Measurements from ENCODE around the gene PREPL.
"Not testable (repeated sequence)": the region's sequence is repeated elsewhere in the genome, so short reads cannot be mapped to it uniquely, and the experiment has no call there.

Gene PREPL

DNA sequence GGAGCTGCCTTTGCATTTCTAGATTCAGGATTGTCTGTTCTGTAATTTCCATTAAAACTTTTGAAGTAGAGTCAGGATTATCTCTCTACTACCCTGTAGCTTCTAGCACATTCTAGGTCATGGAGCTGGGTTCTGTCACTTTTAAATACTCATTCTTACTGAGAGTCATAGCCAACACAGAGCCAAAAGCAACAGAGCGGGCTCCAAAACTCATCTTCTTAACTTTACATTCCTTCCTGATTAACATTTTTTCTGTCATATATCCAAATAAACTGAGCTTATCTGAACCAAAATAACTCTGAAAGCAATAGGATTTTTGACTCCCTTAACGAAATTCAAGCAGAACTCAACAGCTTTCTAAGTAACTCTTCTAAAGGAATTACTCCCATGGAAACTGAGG lies 12.9 kb downstream of the PREPL start:
- DNase-seq (ENCODE audit: low read depth) = no peak

- DNase-seq (ENCODE audit: low read depth) = no peak
These were observed 13.8 kb downstream of the PREPL start for GRCh38 chr2:44347526-44347925.

- DNase-seq (ENCODE audit: low read depth) = no peak
These were observed 18.4 kb downstream of the PREPL start for GRCh38 chr2:44342854-44343253.

DNA sequence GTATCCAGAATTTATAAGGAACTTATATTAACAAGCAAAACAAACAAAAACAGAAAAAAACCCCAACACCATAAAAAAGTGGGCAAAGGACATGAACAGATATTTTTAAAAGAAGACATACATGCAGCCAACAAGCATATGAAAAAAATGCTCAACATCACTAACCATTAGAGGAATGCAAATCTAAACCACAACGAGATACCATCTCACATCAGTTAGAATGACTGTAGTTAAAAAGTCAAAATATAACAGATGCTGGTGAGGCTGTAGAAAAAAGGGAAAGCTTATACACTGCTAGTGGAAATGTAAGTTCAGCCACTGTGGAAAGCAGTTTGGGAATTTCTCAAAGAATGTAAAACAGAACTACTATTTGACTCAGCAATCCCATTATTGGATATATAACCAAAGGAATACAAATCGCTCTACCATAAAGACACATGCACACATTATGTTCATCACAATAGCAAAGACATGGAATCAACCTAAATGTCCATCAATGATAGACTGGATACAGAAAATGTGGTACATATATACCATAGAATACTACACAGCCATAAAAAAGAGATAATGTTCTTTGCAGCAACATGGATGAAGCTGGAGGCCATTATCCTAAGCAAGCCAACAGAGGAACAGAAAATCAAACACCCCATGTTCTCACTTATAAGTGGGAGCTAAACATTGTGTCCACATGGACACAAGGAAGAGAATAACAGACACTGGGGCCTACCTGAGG lies 25.3 kb downstream of the PREPL start:
- DNase-seq (ENCODE audit: low read depth) = no peak

DNA sequence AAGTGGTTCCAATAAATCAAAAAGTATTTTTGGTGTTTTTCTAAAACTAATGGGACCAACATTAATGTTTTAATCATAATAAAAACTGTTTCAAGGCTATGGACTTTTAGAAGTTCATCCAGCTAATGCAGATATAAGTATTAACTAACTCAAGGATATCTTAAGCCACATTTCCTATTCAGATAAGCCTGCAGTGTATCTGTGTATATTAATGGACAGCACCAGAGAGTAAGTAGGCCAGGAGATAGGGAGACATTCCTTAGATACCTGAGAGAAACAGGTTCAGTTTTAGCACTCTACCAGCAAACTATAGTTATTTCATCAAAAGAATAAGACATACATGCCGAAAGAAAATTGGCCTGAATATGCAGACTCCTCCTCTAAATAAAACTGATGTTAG lies 27.3 kb downstream of the PREPL start:
- no peak for DNase-seq (ENCODE audit: low read depth)

DNA sequence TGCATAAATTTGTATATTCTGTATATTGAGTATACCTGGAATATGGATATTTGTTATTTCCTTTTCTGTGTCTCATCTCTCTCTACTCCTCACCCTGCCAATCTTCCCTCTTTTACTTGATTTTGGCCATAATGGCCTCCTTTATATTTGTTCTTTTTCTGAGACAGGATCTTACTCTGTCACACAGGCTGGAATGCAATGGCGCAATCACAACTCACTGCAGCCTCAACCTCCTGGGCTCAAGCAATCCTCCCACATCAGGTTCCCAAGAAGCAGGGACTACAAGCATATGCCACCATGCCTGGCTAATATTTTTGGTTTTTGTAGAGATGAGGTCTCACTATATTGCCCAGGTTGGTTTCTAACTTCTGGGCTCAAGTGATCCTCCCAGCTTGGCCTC lies 30.5 kb downstream of the PREPL start:
- no peak for DNase-seq (ENCODE audit: low read depth)

GRCh38 chr2:44329343-44329742 lies 32.0 kb downstream of the PREPL start:
- DNase-seq (ENCODE audit: low read depth) = no peak

GRCh38 chr2:44328750-44329149 lies 32.5 kb downstream of the PREPL start:
- DNase-seq (ENCODE audit: low read depth) = no peak

DNA sequence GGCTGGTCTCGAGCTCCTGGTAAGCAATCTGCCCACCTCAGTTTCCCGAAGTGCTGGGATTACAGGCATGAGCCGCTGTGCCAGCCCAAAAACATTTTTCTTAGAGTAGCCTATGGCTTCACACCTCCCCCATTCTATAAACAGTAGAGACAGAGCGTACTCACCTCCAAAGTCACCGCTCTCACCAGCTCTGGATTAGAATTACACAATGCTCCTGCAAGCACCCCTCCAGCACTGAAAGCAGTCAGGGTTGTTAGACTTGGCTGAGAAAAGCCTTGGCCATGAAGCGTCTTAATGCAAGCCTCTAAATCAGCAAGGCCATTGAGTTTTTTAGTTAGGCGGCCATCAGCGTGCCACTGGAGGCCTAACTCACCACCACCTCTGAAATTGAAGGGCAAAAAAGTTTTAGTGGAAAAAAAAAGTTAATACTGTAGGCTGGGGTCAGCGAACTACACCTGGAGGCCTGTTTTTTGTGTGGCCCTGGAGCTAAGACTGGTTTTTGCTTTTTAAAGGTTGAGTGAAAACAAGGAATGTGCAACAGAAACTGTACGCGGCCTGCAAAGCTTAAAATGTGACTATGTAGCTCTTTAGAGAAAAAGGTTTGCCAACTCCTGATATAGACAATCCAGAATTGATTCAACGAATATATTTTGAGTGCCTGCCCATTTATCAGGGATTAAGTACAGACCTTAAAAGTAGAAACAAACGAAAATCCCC lies 34.6 kb downstream of the PREPL start:
- no peak for DNase-seq (ENCODE audit: low read depth)

DNA sequence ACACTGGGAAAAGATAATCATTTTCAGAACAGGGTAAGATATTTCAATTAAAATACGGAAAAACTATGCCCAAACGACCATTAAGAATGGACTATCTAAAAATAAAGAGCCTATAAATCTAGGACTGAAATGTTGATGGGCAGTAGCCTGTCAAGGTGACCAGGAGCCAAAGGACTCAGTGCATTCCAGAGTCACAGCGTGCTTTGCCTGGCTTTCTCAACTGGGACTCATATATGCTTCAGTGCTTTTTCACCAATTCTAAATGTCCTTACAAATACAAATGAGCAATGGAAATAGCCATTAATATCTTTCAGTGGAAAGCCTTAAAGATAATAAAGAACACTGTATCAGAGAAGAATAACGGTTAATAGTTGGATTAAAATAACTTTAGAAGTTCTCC lies 35.4 kb downstream of the PREPL start:
- no peak for DNase-seq (ENCODE audit: low read depth)

DNA sequence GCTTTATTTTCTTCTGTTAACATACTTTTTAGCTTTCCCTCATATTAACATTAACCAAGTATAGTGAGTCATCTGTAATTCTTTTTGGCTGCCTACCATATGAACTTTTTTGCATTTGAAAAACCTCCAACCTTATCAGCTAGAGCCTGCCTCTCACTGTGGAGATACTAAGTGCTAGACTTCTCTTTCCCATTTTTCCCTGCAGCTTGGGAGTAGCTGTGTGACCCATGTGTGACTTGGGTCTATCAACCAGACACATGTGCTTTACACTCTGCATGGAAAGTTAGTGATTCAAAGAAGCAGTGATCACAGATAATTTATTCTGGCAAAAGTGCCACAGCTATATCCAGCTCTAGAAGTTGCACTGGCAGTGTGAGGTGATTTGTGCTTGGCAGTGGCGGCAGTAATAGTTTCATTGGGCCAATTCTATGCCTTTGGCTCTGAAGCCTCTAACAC lies 36.3 kb downstream of the PREPL start:
- peak; percentile 18 for DNase-seq (ENCODE audit: low read depth)

- DNase-seq (ENCODE audit: low read depth) = no peak
These were observed 39.9 kb downstream of the PREPL start for GRCh38 chr2:44321360-44321759.

- no peak for DNase-seq (ENCODE audit: low read depth)
These were observed 40.5 kb downstream of the PREPL start for GRCh38 chr2:44320832-44321231.

GRCh38 chr2:44315945-44316344 lies 45.3 kb downstream of the PREPL start:
- no peak for DNase-seq (ENCODE audit: low read depth)

- DNase-seq (ENCODE audit: low read depth) = no peak
These were observed 46.9 kb downstream of the PREPL start for GRCh38 chr2:44314362-44314761.

DNA sequence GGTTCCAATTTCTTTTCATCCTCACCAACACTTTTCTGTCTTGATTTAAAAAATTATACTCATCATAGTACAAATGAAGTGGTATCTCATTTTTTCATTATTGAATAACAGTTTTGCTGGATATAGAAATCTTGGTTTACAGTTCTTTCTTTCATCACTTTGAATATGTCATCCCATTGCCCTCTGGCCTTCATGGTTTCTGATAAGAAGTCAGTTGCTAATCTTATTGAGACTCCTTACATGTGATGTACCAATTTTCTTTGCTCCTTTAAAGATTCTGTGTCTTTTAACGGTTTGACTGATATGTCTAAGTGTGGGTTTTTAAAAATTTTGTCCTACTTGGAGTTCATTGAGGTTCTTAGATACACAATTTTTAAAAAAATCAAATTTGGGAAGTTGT lies 51.0 kb downstream of the PREPL start:
- no peak for DNase-seq (ENCODE audit: low read depth)

DNA sequence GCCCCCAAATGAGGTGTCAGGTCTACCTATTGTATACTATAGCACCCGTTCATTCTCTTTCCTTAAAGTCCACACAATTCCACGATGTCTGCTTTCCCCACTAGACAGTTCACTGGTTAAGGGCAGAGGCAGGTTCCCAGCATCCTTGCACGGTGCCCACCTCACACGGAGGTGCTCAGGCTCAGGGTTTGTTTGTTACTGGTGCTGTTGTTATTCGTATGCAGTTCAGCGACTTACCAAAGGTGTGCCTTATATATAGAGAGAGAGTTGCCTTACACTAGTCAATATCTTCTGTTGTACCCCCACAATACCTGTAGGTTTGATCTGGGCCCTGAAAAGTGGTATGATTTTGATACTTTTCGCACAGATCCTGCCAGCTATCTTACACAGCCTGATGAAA lies 55.4 kb downstream of the PREPL start:
- DNase-seq (ENCODE audit: low read depth) = no peak

DNA sequence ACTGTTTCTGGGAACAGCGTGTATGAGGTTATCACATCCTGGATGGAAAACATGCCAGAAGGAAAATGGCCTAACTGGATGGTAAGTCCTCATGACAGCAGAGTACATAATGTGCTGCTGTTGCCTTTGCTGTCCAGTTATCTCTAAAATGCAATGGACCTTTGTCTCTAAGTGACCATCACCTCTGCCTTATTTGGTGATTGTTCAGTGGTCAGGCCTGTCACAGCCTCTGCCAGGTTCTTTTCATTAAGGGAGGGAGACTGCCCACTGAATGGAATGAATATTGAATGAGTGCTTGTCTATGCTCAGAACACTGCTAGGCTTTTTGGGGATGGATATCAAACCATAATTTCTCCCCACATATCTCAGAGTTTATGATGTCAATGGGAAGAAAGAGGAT lies 57.0 kb downstream of the PREPL start:
- DNase-seq (ENCODE audit: low read depth) = no peak

GRCh38 chr2:44303766-44304165 lies 57.5 kb downstream of the PREPL start:
- not testable (repeated sequence) for DNase-seq (ENCODE audit: low read depth)

- no peak for DNase-seq (ENCODE audit: low read depth)
These were observed 60.2 kb downstream of the PREPL start for GRCh38 chr2:44301111-44301510.

DNA sequence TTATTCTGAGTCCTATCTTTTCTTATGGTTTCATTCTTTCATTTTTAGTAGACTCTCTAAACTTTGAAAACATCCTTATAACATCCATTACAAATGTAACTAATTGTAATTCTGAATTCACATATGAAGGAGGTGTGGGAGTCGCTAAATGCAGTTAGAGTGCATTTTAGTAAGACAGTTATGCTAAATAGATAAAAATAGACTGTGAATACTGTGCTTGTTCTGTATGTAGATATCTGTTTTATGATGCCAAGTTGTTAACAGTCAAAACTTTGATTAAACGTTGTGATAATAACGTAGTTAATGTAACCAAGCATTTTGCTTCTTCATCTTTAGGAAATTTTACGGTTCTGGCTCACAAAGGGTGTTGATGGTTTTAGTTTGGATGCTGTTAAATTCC lies 61.7 kb downstream of the PREPL start:
- no peak for DNase-seq (ENCODE audit: low read depth)

- no peak for DNase-seq (ENCODE audit: low read depth)
These were observed 63.9 kb downstream of the PREPL start for GRCh38 chr2:44297431-44297830.

- no peak for DNase-seq (ENCODE audit: low read depth)
These were observed 64.6 kb downstream of the PREPL start for GRCh38 chr2:44296653-44297052.

Data from fibroblast of the conjunctiva (primary cell).